GM12892 (cell line): ENCODE results near the gene MCIDAS.

Experiments
- POLR2A ChIP-seq: IDR thresholded peaks from 2 replicates; pipeline ENCODE4 v1.6.1; 2011; ENCODE audit warnings: low read depth, low read length, control low read depth
- POLR2AphosphoS5 ChIP-seq: IDR thresholded peaks from 2 replicates; pipeline ENCODE4 v1.6.1; 2011; ENCODE audit warnings: low read depth, low read length, control low read depth

DNA sequence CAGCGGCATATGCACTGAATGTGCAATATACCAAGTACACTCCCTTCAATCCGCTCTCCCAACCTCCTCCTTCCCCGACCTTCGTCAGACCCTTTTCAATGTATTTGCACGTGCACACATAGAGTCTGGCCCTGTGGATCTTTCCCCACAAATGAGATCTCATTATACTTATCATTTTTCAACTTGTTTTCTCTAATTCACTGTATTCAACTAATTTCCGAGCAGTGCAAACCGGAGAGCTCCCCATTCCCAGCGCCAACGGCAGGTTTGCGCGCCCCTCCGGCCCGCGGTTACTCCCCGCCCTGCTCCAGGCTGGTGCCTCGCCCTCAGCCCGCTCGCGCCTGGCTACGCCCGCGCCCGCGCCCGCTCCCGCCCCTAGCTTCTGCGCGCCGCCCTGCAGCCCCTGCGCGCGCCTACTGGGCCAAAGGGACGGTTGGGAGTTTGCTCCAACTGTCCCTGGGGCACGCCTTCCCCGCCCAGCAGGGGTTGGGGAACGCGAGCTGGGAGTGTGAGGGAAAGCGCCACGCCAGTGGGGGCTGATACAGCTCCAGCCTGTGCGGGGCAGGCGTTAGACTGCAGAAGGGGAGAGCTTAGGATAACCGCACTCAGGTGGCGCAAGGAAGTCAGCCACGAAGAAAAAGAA is 50.8 kb downstream of the MCIDAS start:
- TF ChIP-seq POLR2AphosphoS5, result no peak
- TF ChIP-seq POLR2A, result no peak
